GM20431 (cell line): ENCODE measurements around the gene GCDH.
"Not testable (repeated sequence)": the region's sequence is repeated elsewhere in the genome, so short reads cannot be mapped to it uniquely, and the experiment has no call there.

ENCODE experiments used
- in situ Hi-C: fragments of 300-500 bp; cut with MseI, MboI; formaldehyde crosslinking; loops from one replicate; pipeline ENCODE4 v1.15.0; 2020; ENCODE audit warnings: low sequenced_read_pairs; ENCODE audit not compliant: unreplicated experiment

The GCDH gene

GRCh38 chr19:12871681-12872080, 19.3 kb upstream of the GCDH start:
- in situ Hi-C loops, result no loop called here

- in situ Hi-C loops, result no loop called here
These were observed 18.7 kb upstream of the GCDH start for GRCh38 chr19:12872255-12872654.

- in situ Hi-C loops, result no loop called here
These were observed 17.7 kb upstream of the GCDH start for GRCh38 chr19:12872941-12873890.

GRCh38 chr19:12873891-12874745, 16.8 kb upstream of the GCDH start:
- in situ Hi-C loops, result no loop called here

GRCh38 chr19:12875086-12875485, 15.9 kb upstream of the GCDH start:
- in situ Hi-C loops, result no loop called here

- in situ Hi-C loops, result no loop called here
These were observed 10.3 kb upstream of the GCDH start for GRCh38 chr19:12880551-12881171.

- in situ Hi-C loops, result no loop called here
These were observed 9.7 kb upstream of the GCDH start, which contains the start of gene DNASE2 for GRCh38 chr19:12881172-12881808. TSS of gene DNASE2 (minus strand) at chr19:12881449. CDS start at chr19:12881375, 74 bp downstream.

GRCh38 chr19:12882589-12882988, 8.4 kb upstream of the GCDH start:
- in situ Hi-C loops, result no loop called here

GRCh38 chr19:12884202-12884601, 6.8 kb upstream of the GCDH start:
- in situ Hi-C loops, result no loop called here

- in situ Hi-C loops, result no loop called here
These were observed 6.4 kb upstream of the GCDH start for GRCh38 chr19:12884627-12884925.

GRCh38 chr19:12884926-12885748, 5.8 kb upstream of the GCDH start:
- in situ Hi-C loops, result no loop called here

GRCh38 chr19:12885749-12886650, 5.0 kb upstream of the GCDH start:
- in situ Hi-C loops, result no loop called here

- in situ Hi-C loops, result no loop called here
These were observed 4.3 kb upstream of the GCDH start for GRCh38 chr19:12886651-12886968.

GRCh38 chr19:12886969-12887747, 3.8 kb upstream of the GCDH start, which contains the start of gene KLF1:
TSS of gene KLF1 (minus strand) at chr19:12887201. CDS start at chr19:12887140, 61 bp downstream.
- in situ Hi-C loops, result no loop called here

GRCh38 chr19:12888006-12888603, 2.9 kb upstream of the GCDH start:
- in situ Hi-C loops, result no loop called here

- in situ Hi-C loops, result not testable (repeated sequence)
These were observed 617 bp upstream of the GCDH start for GRCh38 chr19:12890299-12890786.

- in situ Hi-C loops, result no loop called here
These were observed 627 bp downstream of the GCDH start for GRCh38 chr19:12891553-12892021.
